Fibroblast of skin of scalp (primary cell): ENCODE data around the gene RHOG.
"Not testable (repeated sequence)": the region's sequence is repeated elsewhere in the genome, so short reads cannot be mapped to it uniquely, and the experiment has no call there.

Experiments used
- DNase-seq: peaks from one replicate; pipeline ENCODE4 v3.0.0-alpha.2; 2013

Gene RHOG

GRCh38 chr11:3833449-3833848 is 7.3 kb downstream of the RHOG start:
- no peak for DNase-seq

- no peak for DNase-seq
Measured at GRCh38 chr11:3832816-3833215, 7.9 kb downstream of the RHOG start.

GRCh38 chr11:3831378-3832239 is 9.2 kb downstream of the RHOG start:
- no peak for DNase-seq

- no peak for DNase-seq
Measured at GRCh38 chr11:3830730-3831129, 10.0 kb downstream of the RHOG start.

- DNase-seq = no peak
Measured at GRCh38 chr11:3830088-3830487, 10.7 kb downstream of the RHOG start.

- no peak for DNase-seq
Measured at GRCh38 chr11:3827434-3828186, 13.1 kb downstream of the RHOG start.

- no peak for DNase-seq
Measured at GRCh38 chr11:3826721-3827120, 14.0 kb downstream of the RHOG start.

- no peak for DNase-seq
Measured at GRCh38 chr11:3825473-3826154, 15.1 kb downstream of the RHOG start.

GRCh38 chr11:3824714-3825472 is 15.9 kb downstream of the RHOG start:
- peak; percentile 59 for DNase-seq

GRCh38 chr11:3823762-3824506 is 16.8 kb downstream of the RHOG start:
- DNase-seq = no peak

GRCh38 chr11:3823303-3823702 is 17.5 kb downstream of the RHOG start:
- peak; percentile 65 for DNase-seq

- no peak for DNase-seq
Measured at GRCh38 chr11:3822312-3822711, 18.4 kb downstream of the RHOG start.

- DNase-seq = no peak
Measured at GRCh38 chr11:3820971-3821370, 19.8 kb downstream of the RHOG start.

GRCh38 chr11:3817181-3817800 is 23.5 kb downstream of the RHOG start:
- no peak for DNase-seq

- no peak for DNase-seq
Measured at GRCh38 chr11:3816673-3817072, 24.1 kb downstream of the RHOG start.

- no peak for DNase-seq
Measured at GRCh38 chr11:3815845-3816244, 24.9 kb downstream of the RHOG start.

GRCh38 chr11:3814832-3815231 is 25.9 kb downstream of the RHOG start:
- not testable (repeated sequence) for DNase-seq

GRCh38 chr11:3810951-3811350 is 29.8 kb downstream of the RHOG start:
- no peak for DNase-seq

GRCh38 chr11:3810446-3810845 is 30.3 kb downstream of the RHOG start:
- no peak for DNase-seq

- no peak for DNase-seq
Measured at GRCh38 chr11:3809624-3809928, 31.2 kb downstream of the RHOG start.

- peak; percentile 21 for DNase-seq
Measured at GRCh38 chr11:3808861-3809623, 31.7 kb downstream of the RHOG start.
